HG02798 (cell line): ENCODE results near the gene TPI1.
A peak's percentile ranks its signal among the peaks of the same experiment; 100 is the strongest.

ENCODE experiments used
- ATAC-seq: cut with Tn5 transposase; IDR thresholded peaks from one replicate; pipeline ENCODE4 v1.9.1; 2021; ENCODE audit warnings: mild to moderate bottlenecking; ENCODE audit not compliant: unreplicated experiment, poor library complexity

The TPI1 gene

GRCh38 chr12:6914246-6914946 lies 47.1 kb downstream of the TPI1 start, which contains the start of gene ENO2:
TSS of gene ENO2 (plus strand) at chr12:6914580. CDS start at chr12:6915833, 1,253 bp downstream.
- peak; percentile 81 for ATAC-seq

DNA sequence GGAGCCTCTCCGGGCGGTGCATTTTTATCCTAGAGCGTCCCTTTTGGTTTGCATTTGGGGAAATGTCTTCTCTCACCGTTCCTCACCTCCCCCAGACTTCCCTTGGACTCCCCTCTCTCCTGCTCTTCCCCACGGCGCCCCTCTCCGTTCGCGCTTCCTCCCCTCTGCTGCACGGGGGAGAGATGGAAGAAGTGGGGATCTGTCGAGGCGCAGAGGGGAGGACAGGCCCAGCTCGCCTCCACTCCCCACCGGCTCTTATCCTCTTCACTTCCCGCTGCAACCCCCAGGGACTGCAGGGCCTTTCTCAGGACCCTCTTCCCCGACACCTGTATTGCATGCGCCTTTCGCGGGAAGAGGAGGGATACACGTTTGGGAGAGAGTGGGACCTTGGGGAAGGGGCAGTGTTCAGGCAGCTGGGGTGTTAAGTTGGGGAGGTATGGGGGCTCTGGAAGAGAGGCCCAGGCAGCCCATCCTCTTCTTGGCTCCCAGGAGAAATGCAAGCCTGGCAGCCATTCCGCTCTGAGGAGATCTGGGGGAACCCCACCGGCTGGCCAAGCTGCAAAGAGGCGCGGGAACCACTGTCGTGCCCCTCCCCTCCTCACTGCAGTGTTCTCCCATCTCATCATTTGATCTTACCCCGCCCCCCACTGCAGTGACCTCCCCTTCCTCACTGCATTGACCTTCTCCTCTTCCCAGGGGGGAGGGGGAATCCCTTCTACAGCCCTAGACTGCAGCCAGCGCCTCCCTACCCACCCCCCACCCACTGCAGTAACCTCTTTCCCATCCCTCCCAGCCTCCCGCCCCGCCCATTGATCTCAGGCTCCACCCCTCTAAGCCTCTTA lies 47.8 kb downstream of the TPI1 start:
- no peak for ATAC-seq

DNA sequence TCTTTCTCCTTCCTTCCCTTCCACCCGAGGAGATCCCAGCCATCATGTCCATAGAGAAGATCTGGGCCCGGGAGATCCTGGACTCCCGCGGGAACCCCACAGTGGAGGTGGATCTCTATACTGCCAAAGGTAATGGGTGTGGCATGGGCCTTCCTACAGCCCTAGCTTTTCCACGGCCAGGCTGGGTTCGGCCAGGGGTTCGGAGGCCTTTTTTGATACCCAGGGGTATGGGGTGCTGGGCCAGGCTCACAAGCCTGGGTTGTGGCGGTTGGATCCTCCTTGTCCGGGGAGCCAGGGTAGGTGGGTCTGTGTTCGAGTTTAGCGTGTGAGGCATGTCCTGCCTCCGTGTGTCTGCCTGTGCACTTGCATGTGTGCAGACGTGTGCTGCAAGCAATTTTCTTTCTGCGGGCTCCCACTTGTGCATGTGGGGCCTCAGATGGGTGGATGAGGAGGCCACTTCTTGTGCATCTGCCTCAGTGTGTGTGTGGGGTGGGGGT lies 48.5 kb downstream of the TPI1 start:
- ATAC-seq, result no peak

DNA sequence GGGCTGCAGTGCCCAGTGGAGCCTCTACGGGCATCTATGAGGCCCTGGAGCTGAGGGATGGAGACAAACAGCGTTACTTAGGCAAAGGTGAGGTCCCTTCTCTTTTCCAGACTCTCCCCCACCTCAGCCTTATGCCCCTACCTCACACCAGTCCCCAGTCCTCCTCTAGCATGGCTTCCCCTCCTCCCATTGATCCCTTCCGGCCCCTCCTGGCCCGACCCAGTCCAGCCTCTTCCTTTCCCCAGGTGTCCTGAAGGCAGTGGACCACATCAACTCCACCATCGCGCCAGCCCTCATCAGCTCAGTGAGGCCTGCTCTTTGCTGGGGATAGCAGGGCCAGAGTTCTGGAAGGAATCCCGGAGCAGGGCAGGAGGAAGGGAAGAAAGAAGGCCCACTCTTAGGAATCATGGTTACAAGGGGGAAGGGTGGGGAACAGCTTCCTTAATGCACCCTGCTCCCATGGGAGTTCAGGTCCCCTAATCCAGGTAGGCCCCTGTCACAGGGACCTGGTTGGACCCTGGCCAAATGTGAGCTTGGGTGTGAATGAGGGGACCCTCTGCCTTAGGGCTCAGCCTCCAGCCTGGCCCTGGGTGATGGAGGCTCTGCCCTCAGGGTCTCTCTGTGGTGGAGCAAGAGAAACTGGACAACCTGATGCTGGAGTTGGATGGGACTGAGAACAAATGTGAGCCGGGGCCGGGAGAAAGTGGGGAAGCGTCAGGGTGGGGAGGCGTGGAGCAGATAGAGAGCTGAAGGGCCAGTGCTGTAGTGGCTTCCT lies 49.3 kb downstream of the TPI1 start:
- no peak for ATAC-seq

- no peak for ATAC-seq
Measured at GRCh38 chr12:6917491-6918231, 50.3 kb downstream of the TPI1 start.

- no peak for ATAC-seq
Measured at GRCh38 chr12:6919588-6919987, 52.3 kb downstream of the TPI1 start.
